ENCODE measurements around the gene VWF.
"Not testable (repeated sequence)": the region's sequence is repeated elsewhere in the genome, so short reads cannot be mapped to it uniquely, and the experiment has no call there.

The VWF gene

GRCh38 chr12:6166808-6167207 is 42.3 kb upstream of the VWF start:
- no peak overlapping the region for H3K4me3 ChIP-seq (ENCODE audit: low read depth, low read length)
- no peak for DNase-seq (ENCODE audit: low read depth)
- no peak for TF ChIP-seq CTCF (IDR thresholded peaks at IDR 0.05; ENCODE audit: low read depth, low read length, missing control alignments)
- in situ Hi-C loops (cut with HindIII; ENCODE audit: low sequenced_read_pairs), result no loop called here

GRCh38 chr12:6165395-6165794 is 40.9 kb upstream of the VWF start:
- no peak for TF ChIP-seq CTCF (IDR thresholded peaks at IDR 0.05; ENCODE audit: low read depth, low read length, missing control alignments)
- in situ Hi-C loops (cut with HindIII; ENCODE audit: low sequenced_read_pairs), result no loop called here
- DNase-seq (ENCODE audit: low read depth), result no peak
- no peak overlapping the region for H3K4me3 ChIP-seq (ENCODE audit: low read depth, low read length)

- no peak overlapping the region for H3K4me3 ChIP-seq (ENCODE audit: low read depth, low read length)
- no peak for TF ChIP-seq CTCF (IDR thresholded peaks at IDR 0.05; ENCODE audit: low read depth, low read length, missing control alignments)
- in situ Hi-C loops (cut with HindIII; ENCODE audit: low sequenced_read_pairs), result no loop called here
- no peak for DNase-seq (ENCODE audit: low read depth)
Measured at GRCh38 chr12:6163416-6164060, 39.1 kb upstream of the VWF start.

- no peak for TF ChIP-seq CTCF (IDR thresholded peaks at IDR 0.05; ENCODE audit: low read depth, low read length, missing control alignments)
- no peak for DNase-seq (ENCODE audit: low read depth)
- H3K4me3 ChIP-seq (ENCODE audit: low read depth, low read length), result no peak overlapping the region
- in situ Hi-C loops (cut with HindIII; ENCODE audit: low sequenced_read_pairs), result no loop called here
Measured at GRCh38 chr12:6161124-6161882, 36.8 kb upstream of the VWF start.

DNA sequence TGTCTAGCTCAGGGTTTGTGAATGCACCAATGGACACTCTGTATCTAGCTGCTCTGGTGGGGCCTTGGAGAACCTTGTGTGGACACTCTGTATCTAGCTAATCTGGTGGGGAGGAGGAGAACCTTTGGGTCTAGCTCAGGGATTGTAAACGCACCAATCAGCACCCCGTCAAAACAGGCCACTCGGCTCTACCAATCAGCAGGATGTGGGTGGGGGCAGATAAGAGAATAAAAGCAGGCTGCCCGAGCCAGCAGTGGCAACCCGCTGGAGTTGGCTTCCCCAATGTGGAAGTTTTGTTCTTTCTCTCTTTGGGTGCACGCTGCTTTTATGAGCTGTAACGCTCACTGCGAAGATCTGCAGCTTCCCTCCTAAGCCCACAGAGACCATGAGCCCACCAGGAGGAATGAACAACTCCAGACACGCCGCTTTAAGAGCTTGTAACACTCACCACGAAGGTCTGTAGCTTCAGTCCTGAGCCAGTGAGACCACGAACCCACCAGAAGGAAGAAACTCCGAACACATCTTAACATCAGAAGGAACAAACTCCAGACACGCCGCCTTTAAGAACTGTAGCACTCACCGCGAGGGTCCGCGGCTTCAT is 35.7 kb upstream of the VWF start:
- DNase-seq (ENCODE audit: low read depth); H3K4me3 ChIP-seq (ENCODE audit: low read depth, low read length); in situ Hi-C loops (cut with HindIII; ENCODE audit: low sequenced_read_pairs): not testable (repeated sequence)

- in situ Hi-C loops (cut with HindIII; ENCODE audit: low sequenced_read_pairs); H3K4me3 ChIP-seq (ENCODE audit: low read depth, low read length); DNase-seq (ENCODE audit: low read depth): not testable (repeated sequence)
Measured at GRCh38 chr12:6159166-6160011, 34.9 kb upstream of the VWF start.

DNA sequence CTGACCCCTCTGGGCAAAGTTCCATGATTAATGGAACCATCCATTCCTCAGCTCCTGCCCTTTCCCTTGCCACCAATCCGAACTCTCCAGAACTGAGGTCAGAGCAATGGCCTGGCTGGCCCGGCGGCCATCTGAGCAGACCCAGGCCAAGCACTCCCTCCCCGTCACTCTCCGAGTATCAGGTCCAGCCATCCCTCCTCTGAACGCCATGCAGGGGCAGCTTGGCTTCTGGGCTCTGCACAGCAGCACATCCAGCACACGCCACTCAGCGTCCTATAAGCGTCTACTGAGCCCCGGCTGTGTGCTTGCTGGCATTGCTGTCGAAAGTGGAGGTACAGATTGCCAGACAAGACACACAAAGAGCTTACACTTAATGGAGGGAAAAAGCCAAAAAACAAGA is 34.3 kb upstream of the VWF start:
- no peak for DNase-seq (ENCODE audit: low read depth)
- no peak overlapping the region for H3K4me3 ChIP-seq (ENCODE audit: low read depth, low read length)
- in situ Hi-C loops (cut with HindIII; ENCODE audit: low sequenced_read_pairs), result no loop called here
- no peak for TF ChIP-seq CTCF (IDR thresholded peaks at IDR 0.05; ENCODE audit: low read depth, low read length, missing control alignments)

All from astrocyte of the cerebellum (primary cell).